Heart right ventricle (tissue), 16 donors: ENCODE data around the gene INTS4. TPM values are rescaled to one million over a fixed set of nuclear protein-coding genes. Genes with fewer than 3 reads are reported as not detected.
"Not testable (repeated sequence)": the region's sequence is repeated elsewhere in the genome, so short reads cannot be mapped to it uniquely, and the experiment has no call there.

Source experiments
- ATAC-seq, 8 donors: fragments of 200-7000 bp; cut with Tn5 transposase; one replicate each; pipeline ENCODE4 v1.9.1; 2020; ENCODE audit warnings: mild to moderate bottlenecking in 8 of 8, moderate library complexity in 8 of 8, moderate number of reproducible peaks in 1 of 8
- DNase-seq, 2 donors: peaks; one replicate each; pipeline ENCODE4 v3.0.0-alpha.2; 2020
- H3K27ac ChIP-seq, 10 donors: fragments of 200-600 bp; sonication (generic) in 2 of 10; one replicate each; pipeline versions ENCODE4 v1.5.0 to v1.8.0; 2020 to 2022; ENCODE audit warnings: mild to moderate bottlenecking in 3 of 10
- H3K27me3 ChIP-seq, 7 donors: fragments of 200-600 bp; one replicate each; pipeline ENCODE4 v1.8.0; 2021 to 2022; ENCODE audit warnings: mild to moderate bottlenecking in 2 of 7
- H3K36me3 ChIP-seq, 9 donors: fragments of 200-600 bp; sonication (generic) in 1 of 9; one replicate each; pipeline versions ENCODE4 v1.5.0 to v1.8.0; 2020 to 2022; ENCODE audit warnings: mild to moderate bottlenecking in 2 of 9
- H3K4me1 ChIP-seq, 9 donors: fragments of 200-600 bp; sonication (generic) in 1 of 9; one replicate each; pipeline versions ENCODE4 v1.5.0 to v1.8.0; 2020 to 2022; ENCODE audit warnings: mild to moderate bottlenecking in 4 of 9
- H3K4me3 ChIP-seq, 10 donors: fragments of 200-600 bp; sonication (generic) in 2 of 10; one replicate each; pipeline versions ENCODE4 v1.5.0 to v1.8.0; 2020 to 2022; ENCODE audit warnings: mild to moderate bottlenecking in 7 of 10, moderate library complexity in 2 of 10
- H3K9me3 ChIP-seq, 11 donors: fragments of 200-600 bp in 10 of 11; sonication (generic) in 2 of 11; one replicate each; pipeline versions ENCODE4 v1.5.0 to v1.8.0; 2013 to 2022; ENCODE audit warnings: mild to moderate bottlenecking in 2 of 11, control low read depth in 1 of 11, moderate library complexity in 1 of 11
- WGBS, 2 donors: extraction: QIAGEN DNeasy Blood & Tissue Kit; methylation state at CpG; one replicate each; pipeline ENCODE4 v1.1.7; 2013; ENCODE audit warnings: inconsistent platforms in 1 of 2; 5-methylcytosine and 5-hydroxymethylcytosine counted together
- intact Hi-C, 10 donors: fragments of 100-400 bp; cut with DNase I; formaldehyde crosslinking; loops; one replicate each; pipeline versions ENCODE4 v1.11.1 to v1.14.2; 2022
- polyA plus RNA-seq, 2 donors: library from polyadenylated mRNA; stranded (reverse); fragments of 200-250 nt; gene quantifications; one replicate each; pipeline ENCODE4 v1.2.3, GENCODE V29; 2013
- total RNA-seq, 10 donors: library from RNA; stranded (reverse); fragmentation: NEBNext Ultra II Directional in 3 of 10; extraction: Animal tissue kit (Norgen Biotek cat#: 25700) in 3 of 10; gene quantifications; one replicate each; pipeline versions ENCODE4 v1.2.1 to v1.2.4, GENCODE V29; 2021 to 2023
- TF ChIP-seq, protein P1 (sequence below), 9 donors: fragments of 200-600 bp; sonication (generic) in 2 of 9; IDR thresholded peaks; one replicate each; pipeline versions ENCODE4 v1.5.0 to v1.8.0; 2021 to 2022; ENCODE audit warnings: antibody characterized with exemption in 9 of 9, mild to moderate bottlenecking in 5 of 9, moderate library complexity in 1 of 9
- donor health status: Arrhythmogenic right ventricular cardiomyopathy.
- donor health status: ischemic (EF 13 %, LVEDD 7.1; RV severe dilation, severe dysfunction).
- donor health status: healthy with polysubstance abuse.
- donor health status: DM: no; HTN: yes; CAD: no.
- donor health status: DM: no; HTN: no; CAD: no.
- donor health status: ischemic (EF 25% LVEDD 6.9; RV normal size, moderate dysfunction).
- donor health status: ischemic (EF 25% LVEDD 5.7; RV mildly dilated, moderate dysfunction).
- donor health status: healthy.
- donor health status: DM: yes; HTN: yes; CAD: no.
- donor health status: Ischemic cardiomyopathy.
- donor health status: ischemic (EF 35%, LVEDD 5.7; RV mildly dilated, moderate dysfunction).
- donor health status: nonischemic (EF 11% LVEDD 7.7; RV severe dilation, severe dysfunction).
- donor health status: DM: yes; HTN: yes; CAD: no.
- donor health status: PGD.
- donor health status: ischemic (EF 29% LVEDD 5.4; RV normal size, mild dysfunction).
- donor health status: nonischemic (EF 23%, LVEDD 6.1; RV moderate dilation, normal function).

INTS4 gene
- total and polyA plus RNA-seq, 12 donors, result 12.2 to 20.2 (median 16.1) TPM

- Histone ChIP-seq H3K9me3 (no peaks in the 10 kb centered on the region), H3K4me1 (peaks cover 0 to 15% (median 6%) of the 10 kb centered on the region in 9 donors), H3K4me3 (no peak overlapping the region), H3K27me3 (no peaks in the 10 kb centered on the region), H3K36me3 (peaks cover 0 to 64% (median 6%) of the 10 kb centered on the region in 9 donors), H3K27ac (peak overlapping the region in 6 of 10 donors; percentile 8 to 35 (median 18))
- ATAC-seq, result peak in 1 of 8 donors; percentile 48
- TF ChIP-seq, protein P1, sequence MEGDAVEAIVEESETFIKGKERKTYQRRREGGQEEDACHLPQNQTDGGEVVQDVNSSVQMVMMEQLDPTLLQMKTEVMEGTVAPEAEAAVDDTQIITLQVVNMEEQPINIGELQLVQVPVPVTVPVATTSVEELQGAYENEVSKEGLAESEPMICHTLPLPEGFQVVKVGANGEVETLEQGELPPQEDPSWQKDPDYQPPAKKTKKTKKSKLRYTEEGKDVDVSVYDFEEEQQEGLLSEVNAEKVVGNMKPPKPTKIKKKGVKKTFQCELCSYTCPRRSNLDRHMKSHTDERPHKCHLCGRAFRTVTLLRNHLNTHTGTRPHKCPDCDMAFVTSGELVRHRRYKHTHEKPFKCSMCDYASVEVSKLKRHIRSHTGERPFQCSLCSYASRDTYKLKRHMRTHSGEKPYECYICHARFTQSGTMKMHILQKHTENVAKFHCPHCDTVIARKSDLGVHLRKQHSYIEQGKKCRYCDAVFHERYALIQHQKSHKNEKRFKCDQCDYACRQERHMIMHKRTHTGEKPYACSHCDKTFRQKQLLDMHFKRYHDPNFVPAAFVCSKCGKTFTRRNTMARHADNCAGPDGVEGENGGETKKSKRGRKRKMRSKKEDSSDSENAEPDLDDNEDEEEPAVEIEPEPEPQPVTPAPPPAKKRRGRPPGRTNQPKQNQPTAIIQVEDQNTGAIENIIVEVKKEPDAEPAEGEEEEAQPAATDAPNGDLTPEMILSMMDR (IDR thresholded peaks at IDR 0.05), result no peak
- no peak for DNase-seq
- intact Hi-C loops, result no loop called here
- WGBS, 2 donors, result 54 to 55% methylated on average over 1 of the region's 1 CpG
Measured at GRCh38 chr11:77865805-77866204, 128.7 kb downstream of the INTS4 start.

- ATAC-seq, DNase-seq, H3K27ac ChIP-seq, intact Hi-C loops, H3K9me3 ChIP-seq, H3K27me3 ChIP-seq, H3K4me3 ChIP-seq: not testable (repeated sequence)
- peaks cover 0 to 17% (median 6%) of the 10 kb centered on the region in 9 donors for H3K4me1 ChIP-seq
- H3K36me3 ChIP-seq, result peaks cover 0 to 66% (median 8%) of the 10 kb centered on the region in 9 donors
- 88 to 91% methylated on average over 10 of the region's 10 CpGs for WGBS, 2 donors
Measured at GRCh38 chr11:77861444-77861843, 133.0 kb downstream of the INTS4 start.

GRCh38 chr11:77857906-77858457 lies 136.5 kb downstream of the INTS4 start:
- H3K27me3 ChIP-seq, DNase-seq, H3K4me1 ChIP-seq, H3K4me3 ChIP-seq, ATAC-seq, intact Hi-C loops, H3K27ac ChIP-seq: not testable (repeated sequence)
- Histone ChIP-seq H3K9me3 (peaks cover 0 to 23% (median 5%) of the 10 kb centered on the region in 11 donors), H3K36me3 (peaks cover 3 to 86% (median 38%) of the 10 kb centered on the region in 9 donors)
- WGBS, 2 donors, result 93 to 96% methylated on average over 10 of the region's 10 CpGs

GRCh38 chr11:77854838-77855237 lies 139.6 kb downstream of the INTS4 start:
- DNase-seq (no peak), ATAC-seq (no peak)
- Histone ChIP-seq H3K9me3 (peaks cover 0 to 23% (median 5%) of the 10 kb centered on the region in 11 donors), H3K27ac (no peak overlapping the region), H3K27me3 (no peaks in the 10 kb centered on the region), H3K4me1 (no peaks in the 10 kb centered on the region), H3K36me3 (peaks cover 3 to 82% (median 38%) of the 10 kb centered on the region in 9 donors), H3K4me3 (no peak overlapping the region)
- TF ChIP-seq, protein P1 (IDR thresholded peaks at IDR 0.05), result no peak
- intact Hi-C loops, result no loop called here
- 98 to 100% methylated on average over 2 of the region's 2 CpGs for WGBS, 2 donors

- TF ChIP-seq, protein P1 (IDR thresholded peaks at IDR 0.05), result no peak
- ATAC-seq (no peak), DNase-seq (no peak)
- intact Hi-C loops, result no loop called here
- Histone ChIP-seq H3K4me3 (no peak overlapping the region), H3K27ac (no peak overlapping the region), H3K4me1 (no peaks in the 10 kb centered on the region), H3K36me3 (peaks cover 3 to 100% (median 43%) of the 10 kb centered on the region in 9 donors), H3K9me3 (peaks cover 0 to 23% (median 5%) of the 10 kb centered on the region in 11 donors), H3K27me3 (no peaks in the 10 kb centered on the region)
- WGBS, 2 donors, result 83 to 88% methylated on average over 1 of the region's 1 CpG
Measured at GRCh38 chr11:77851503-77851902, 143.0 kb downstream of the INTS4 start.

- H3K27ac ChIP-seq, DNase-seq, H3K4me1 ChIP-seq, ATAC-seq, H3K27me3 ChIP-seq, intact Hi-C loops, H3K4me3 ChIP-seq: not testable (repeated sequence)
- WGBS, 2 donors, result 81 to 97% methylated on average over 5 of the region's 5 CpGs
- peaks cover 0 to 36% (median 9%) of the 10 kb centered on the region in 11 donors for H3K9me3 ChIP-seq
- H3K36me3 ChIP-seq, result peaks cover 0 to 81% (median 49%) of the 10 kb centered on the region in 9 donors
Measured at GRCh38 chr11:77843700-77844099, 150.8 kb downstream of the INTS4 start.
